Esophagus squamous epithelium (tissue), 5 donors: ENCODE data around the gene DEUP1. TPM values are rescaled to one million over a fixed set of nuclear protein-coding genes. Genes with fewer than 3 reads are reported as not detected.

Experiments used
- DNase-seq: peaks from one replicate; lab custom pipeline; 2025; lab: John Stamatoyannopoulos, UW
- H3K27ac ChIP-seq, 4 donors: fragments of 200-600 bp; sonication (generic); one replicate each; pipeline ENCODE4 v1.5.1; 2016 to 2019; ENCODE audit warnings: mild to moderate bottlenecking in 1 of 4
- H3K27me3 ChIP-seq, 4 donors: fragments of 200-600 bp; sonication (generic); 1 replicate in 3 of 4; 2 replicates in 1 of 4; pipeline versions ENCODE4 v1.5.1 to v1.6.0; 2017 to 2021; ENCODE audit warnings: antibody characterized with exemption in 1 of 4
- H3K36me3 ChIP-seq, 3 donors: fragments of 200-600 bp; sonication (generic); one replicate each; pipeline ENCODE4 v1.5.1; 2016 to 2019
- H3K4me1 ChIP-seq, 3 donors: fragments of 200-600 bp; sonication (generic); one replicate each; pipeline ENCODE4 v1.5.1; 2017 to 2019
- H3K4me3 ChIP-seq, 4 donors: fragments of 200-600 bp; sonication (generic); 1 replicate in 3 of 4; 2 replicates in 1 of 4; pipeline ENCODE4 v1.5.1; 2016 to 2019; ENCODE audit warnings: mild to moderate bottlenecking in 2 of 4, moderate library complexity in 1 of 4
- H3K9me3 ChIP-seq, 3 donors: fragments of 200-600 bp; sonication (generic); one replicate each; pipeline ENCODE4 v1.5.1; 2016 to 2019
- POLR2A ChIP-seq, 4 donors: fragments of 450-650 bp; IDR thresholded peaks; one replicate each; pipeline ENCODE4 v1.6.1; 2017; ENCODE audit warnings: antibody characterized with exemption in 4 of 4, mild to moderate bottlenecking in 4 of 4, moderate library complexity in 3 of 4
- WGBS, 2 donors: methylation state at CpG; one replicate each; pipeline ENCODE4 v1.1.5; 2018; 5-methylcytosine and 5-hydroxymethylcytosine counted together
- intact Hi-C: fragments of 100-400 bp; cut with DNase I; formaldehyde crosslinking; loops from one replicate; pipeline ENCODE4 v1.15.0; 2022
- total RNA-seq, 4 donors: library from RNA; depleted of rRNA; stranded (reverse); fragments of >200 nt; gene quantifications; one replicate each; pipeline ENCODE4 v1.1.0, GENCODE V29; 2016
- TF ChIP-seq, protein P1 (sequence below), 6 experiments: fragments of 450-650 bp in 4 of 6; fragments of 200-600 bp in 2 of 6; sonication (generic) in 2 of 6; IDR thresholded peaks; one replicate each; pipeline ENCODE4 v1.5.1; 2016 to 2019; ENCODE audit warnings: antibody characterized with exemption in 6 of 6, mild to moderate bottlenecking in 4 of 6, moderate library complexity in 4 of 6
- donor health status: DM: yes; HTN: yes; CAD: no.

The DEUP1 gene
- total RNA-seq, 4 donors from 2014 or later: not detected

DNA sequence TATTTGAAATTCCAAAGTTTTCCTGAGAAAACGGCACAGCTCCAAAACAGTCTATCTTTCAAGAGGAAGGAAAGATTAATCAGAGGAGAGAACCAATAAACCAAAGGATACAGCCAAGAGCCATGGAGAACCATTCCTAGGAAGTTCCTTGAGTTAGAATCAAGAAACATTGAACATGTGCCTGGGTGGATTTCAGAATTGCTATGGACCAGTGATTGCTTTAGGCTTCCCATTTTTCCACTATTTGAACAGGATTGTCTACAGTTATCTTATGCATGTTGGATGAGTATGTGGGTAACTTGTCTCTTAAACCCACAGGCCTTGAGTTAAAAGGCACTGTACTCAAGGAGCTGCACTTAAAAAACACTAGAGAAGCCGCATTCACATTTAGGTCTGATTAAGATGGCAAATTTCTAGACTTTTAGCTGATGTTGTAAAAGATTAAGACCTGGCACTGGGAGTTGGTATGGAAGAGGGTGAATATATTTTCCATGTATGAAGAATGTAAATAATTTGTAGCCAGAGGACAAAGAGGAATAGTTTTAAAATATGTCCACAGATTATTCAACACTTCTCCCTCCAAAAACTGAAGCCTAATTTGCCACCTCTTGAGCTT lies 11.2 kb upstream of the DEUP1 start:
- WGBS, 2 donors: 43 to 74% methylated on average over 2 of the region's 2 CpGs
- H3K4me1 ChIP-seq: no peaks in the 10 kb centered on the region
- no peak overlapping the region for H3K27ac ChIP-seq
- DNase-seq: no peak
- no peaks in the 10 kb centered on the region for H3K27me3 ChIP-seq
- no peaks in the 10 kb centered on the region for H3K36me3 ChIP-seq
- TF ChIP-seq, protein P1, sequence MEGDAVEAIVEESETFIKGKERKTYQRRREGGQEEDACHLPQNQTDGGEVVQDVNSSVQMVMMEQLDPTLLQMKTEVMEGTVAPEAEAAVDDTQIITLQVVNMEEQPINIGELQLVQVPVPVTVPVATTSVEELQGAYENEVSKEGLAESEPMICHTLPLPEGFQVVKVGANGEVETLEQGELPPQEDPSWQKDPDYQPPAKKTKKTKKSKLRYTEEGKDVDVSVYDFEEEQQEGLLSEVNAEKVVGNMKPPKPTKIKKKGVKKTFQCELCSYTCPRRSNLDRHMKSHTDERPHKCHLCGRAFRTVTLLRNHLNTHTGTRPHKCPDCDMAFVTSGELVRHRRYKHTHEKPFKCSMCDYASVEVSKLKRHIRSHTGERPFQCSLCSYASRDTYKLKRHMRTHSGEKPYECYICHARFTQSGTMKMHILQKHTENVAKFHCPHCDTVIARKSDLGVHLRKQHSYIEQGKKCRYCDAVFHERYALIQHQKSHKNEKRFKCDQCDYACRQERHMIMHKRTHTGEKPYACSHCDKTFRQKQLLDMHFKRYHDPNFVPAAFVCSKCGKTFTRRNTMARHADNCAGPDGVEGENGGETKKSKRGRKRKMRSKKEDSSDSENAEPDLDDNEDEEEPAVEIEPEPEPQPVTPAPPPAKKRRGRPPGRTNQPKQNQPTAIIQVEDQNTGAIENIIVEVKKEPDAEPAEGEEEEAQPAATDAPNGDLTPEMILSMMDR (IDR thresholded peaks at IDR 0.05): no peak
- no peak for TF ChIP-seq POLR2A (IDR thresholded peaks at IDR 0.05)
- intact Hi-C loops: no loop called here
- no peak overlapping the region for H3K4me3 ChIP-seq
- H3K9me3 ChIP-seq: peaks cover 0 to 6% (median 0%) of the 10 kb centered on the region in 3 donors

DNA sequence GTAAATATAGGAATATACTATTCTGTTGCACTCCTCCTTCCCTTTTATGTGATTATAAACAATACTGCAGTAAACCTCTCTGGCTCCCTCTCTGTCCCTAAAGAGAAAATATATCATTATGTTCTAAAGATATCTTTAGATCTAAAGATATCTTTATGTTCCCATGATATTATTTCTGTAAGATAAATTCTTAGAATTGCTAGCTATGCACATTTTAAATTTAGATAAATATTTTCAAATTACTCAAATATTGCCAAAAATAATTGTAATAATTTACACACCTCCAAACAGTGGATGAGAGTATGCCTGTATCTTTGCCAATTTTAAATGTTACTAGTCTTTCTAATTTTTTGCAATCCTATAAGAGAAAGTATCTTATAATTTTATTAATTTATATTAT lies 10.3 kb upstream of the DEUP1 start:
- Histone ChIP-seq H3K4me3 (no peak overlapping the region), H3K36me3 (no peaks in the 10 kb centered on the region), H3K27ac (no peak overlapping the region), H3K9me3 (no peaks in the 10 kb centered on the region), H3K4me1 (no peaks in the 10 kb centered on the region), H3K27me3 (no peaks in the 10 kb centered on the region)
- DNase-seq: no peak
- intact Hi-C loops: no loop called here
- TF ChIP-seq, protein P1 (IDR thresholded peaks at IDR 0.05): no peak
- TF ChIP-seq POLR2A (IDR thresholded peaks at IDR 0.05): no peak

- Histone ChIP-seq H3K36me3 (no peaks in the 10 kb centered on the region), H3K27me3 (no peaks in the 10 kb centered on the region), H3K4me1 (no peaks in the 10 kb centered on the region), H3K4me3 (no peak overlapping the region), H3K9me3 (no peaks in the 10 kb centered on the region), H3K27ac (no peak overlapping the region)
- intact Hi-C loops: no loop called here
- DNase-seq: no peak
- TF ChIP-seq, protein P1 (IDR thresholded peaks at IDR 0.05): no peak
- no peak for TF ChIP-seq POLR2A (IDR thresholded peaks at IDR 0.05)
- WGBS, 2 donors: 81 to 89% methylated on average over 2 of the region's 2 CpGs
Measured at GRCh38 chr11:93322207-93322606, 8.3 kb upstream of the DEUP1 start.

DNA sequence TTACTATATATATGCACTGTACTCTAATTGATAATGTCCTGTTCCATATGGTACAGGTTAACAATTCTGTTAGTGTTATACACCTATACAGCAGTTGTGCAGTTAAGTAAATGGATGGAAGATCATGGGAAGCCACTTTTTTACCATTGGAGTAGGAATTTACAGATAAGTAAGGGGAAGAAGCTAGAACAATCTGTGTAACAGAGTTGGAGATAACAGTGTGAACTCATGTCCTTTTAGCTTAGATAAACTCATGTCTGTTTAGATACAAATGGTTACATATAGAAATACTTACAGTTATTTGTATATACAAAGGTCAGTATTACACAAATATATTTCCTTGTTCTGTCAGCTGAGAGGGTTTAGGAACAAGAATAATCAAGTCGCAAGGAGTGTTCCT lies 6.8 kb upstream of the DEUP1 start:
- H3K27ac ChIP-seq: no peak overlapping the region
- no peaks in the 10 kb centered on the region for H3K9me3 ChIP-seq
- H3K4me3 ChIP-seq: no peak overlapping the region
- 75 to 82% methylated on average over 1 of the region's 1 CpG for WGBS, 2 donors
- no peak for TF ChIP-seq POLR2A (IDR thresholded peaks at IDR 0.05)
- intact Hi-C loops: no loop called here
- no peaks in the 10 kb centered on the region for H3K27me3 ChIP-seq
- DNase-seq: no peak
- no peaks in the 10 kb centered on the region for H3K4me1 ChIP-seq
- H3K36me3 ChIP-seq: no peaks in the 10 kb centered on the region

DNA sequence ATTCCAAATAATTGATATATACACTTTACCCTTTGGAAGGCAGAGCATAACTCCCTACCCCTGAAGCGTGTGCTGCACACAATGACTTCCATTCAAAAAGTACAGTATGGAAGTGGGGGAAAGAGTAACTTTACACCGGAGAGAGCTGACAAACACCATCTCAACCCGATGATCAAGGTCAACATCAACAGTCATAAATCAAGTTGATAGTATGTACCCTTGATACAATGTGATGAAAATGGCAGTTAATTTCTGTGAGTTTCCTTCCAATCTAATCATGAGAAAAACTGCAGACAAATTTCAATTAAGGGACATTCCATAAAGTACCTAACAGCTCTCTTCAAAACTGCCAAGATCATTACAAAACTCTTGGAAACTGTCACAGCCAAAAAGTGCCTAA lies 6.0 kb upstream of the DEUP1 start:
- Histone ChIP-seq H3K27ac (no peak overlapping the region), H3K36me3 (no peaks in the 10 kb centered on the region), H3K27me3 (no peaks in the 10 kb centered on the region), H3K9me3 (no peaks in the 10 kb centered on the region), H3K4me1 (no peaks in the 10 kb centered on the region), H3K4me3 (no peak overlapping the region)
- WGBS, 2 donors: 61% methylated on average over 3 of the region's 3 CpGs
- TF ChIP-seq POLR2A (IDR thresholded peaks at IDR 0.05): no peak
- TF ChIP-seq, protein P1 (IDR thresholded peaks at IDR 0.05): no peak
- intact Hi-C loops: no loop called here
- no peak for DNase-seq

GRCh38 chr11:93326681-93327080 lies 3.9 kb upstream of the DEUP1 start:
- DNase-seq: no peak
- H3K9me3 ChIP-seq: no peaks in the 10 kb centered on the region
- H3K4me1 ChIP-seq: peaks cover 0 to 12% (median 0%) of the 10 kb centered on the region in 3 donors
- TF ChIP-seq, protein P1 (IDR thresholded peaks at IDR 0.05): no peak
- no peak for TF ChIP-seq POLR2A (IDR thresholded peaks at IDR 0.05)
- no peak overlapping the region for H3K4me3 ChIP-seq
- no peak overlapping the region for H3K27ac ChIP-seq
- no peaks in the 10 kb centered on the region for H3K36me3 ChIP-seq
- H3K27me3 ChIP-seq: peaks cover 0 to 20% (median under 1%) of the 10 kb centered on the region in 4 donors
- WGBS, 2 donors: 87 to 88% methylated on average over 4 of the region's 4 CpGs
- intact Hi-C loops: no loop called here
